ENCODE data around the gene PLCB3. TPM values are rescaled to one million over a fixed set of nuclear protein-coding genes. Genes with fewer than 3 reads are reported as not detected.

The PLCB3 gene
- total and polyA plus RNA-seq, 2 of the 13 experiments (the other 11 are each of a cell fraction or from before 2014, with no cell fraction given): 7.5 to 13.8 TPM

DNA sequence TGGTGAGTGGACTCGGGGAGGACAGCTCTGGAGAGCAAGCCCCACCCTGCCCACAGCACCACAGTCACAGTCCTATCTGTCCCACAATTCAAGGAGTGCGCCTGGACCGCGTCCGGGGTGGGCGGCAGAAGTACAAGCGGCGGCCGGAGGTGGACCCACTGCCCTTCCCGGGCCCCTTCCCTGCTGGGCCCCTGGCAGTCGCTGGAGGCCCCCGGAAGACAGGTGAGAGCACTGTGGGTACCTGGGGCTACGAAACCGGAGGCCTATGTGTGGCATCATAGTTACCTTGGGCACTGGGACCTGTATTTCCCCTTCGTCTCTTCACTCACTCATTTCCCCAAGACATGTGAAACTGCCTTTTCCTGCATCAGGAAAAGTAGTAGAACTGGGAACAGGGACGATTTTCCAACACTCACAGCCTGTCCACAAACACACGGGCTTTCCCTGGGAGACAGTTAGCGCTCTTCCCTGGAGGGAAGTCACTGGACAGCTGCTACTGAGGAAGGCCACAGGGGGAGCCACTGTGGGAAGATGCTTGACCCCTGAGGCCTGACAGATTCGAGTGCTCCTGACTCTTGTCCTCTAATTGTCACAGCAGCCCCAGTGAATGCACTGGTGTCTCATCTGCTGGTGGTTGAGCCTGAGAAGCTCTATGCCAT lies 62.9 kb downstream of the PLCB3 start (continued):
- TF ChIP-seq, protein P1, sequence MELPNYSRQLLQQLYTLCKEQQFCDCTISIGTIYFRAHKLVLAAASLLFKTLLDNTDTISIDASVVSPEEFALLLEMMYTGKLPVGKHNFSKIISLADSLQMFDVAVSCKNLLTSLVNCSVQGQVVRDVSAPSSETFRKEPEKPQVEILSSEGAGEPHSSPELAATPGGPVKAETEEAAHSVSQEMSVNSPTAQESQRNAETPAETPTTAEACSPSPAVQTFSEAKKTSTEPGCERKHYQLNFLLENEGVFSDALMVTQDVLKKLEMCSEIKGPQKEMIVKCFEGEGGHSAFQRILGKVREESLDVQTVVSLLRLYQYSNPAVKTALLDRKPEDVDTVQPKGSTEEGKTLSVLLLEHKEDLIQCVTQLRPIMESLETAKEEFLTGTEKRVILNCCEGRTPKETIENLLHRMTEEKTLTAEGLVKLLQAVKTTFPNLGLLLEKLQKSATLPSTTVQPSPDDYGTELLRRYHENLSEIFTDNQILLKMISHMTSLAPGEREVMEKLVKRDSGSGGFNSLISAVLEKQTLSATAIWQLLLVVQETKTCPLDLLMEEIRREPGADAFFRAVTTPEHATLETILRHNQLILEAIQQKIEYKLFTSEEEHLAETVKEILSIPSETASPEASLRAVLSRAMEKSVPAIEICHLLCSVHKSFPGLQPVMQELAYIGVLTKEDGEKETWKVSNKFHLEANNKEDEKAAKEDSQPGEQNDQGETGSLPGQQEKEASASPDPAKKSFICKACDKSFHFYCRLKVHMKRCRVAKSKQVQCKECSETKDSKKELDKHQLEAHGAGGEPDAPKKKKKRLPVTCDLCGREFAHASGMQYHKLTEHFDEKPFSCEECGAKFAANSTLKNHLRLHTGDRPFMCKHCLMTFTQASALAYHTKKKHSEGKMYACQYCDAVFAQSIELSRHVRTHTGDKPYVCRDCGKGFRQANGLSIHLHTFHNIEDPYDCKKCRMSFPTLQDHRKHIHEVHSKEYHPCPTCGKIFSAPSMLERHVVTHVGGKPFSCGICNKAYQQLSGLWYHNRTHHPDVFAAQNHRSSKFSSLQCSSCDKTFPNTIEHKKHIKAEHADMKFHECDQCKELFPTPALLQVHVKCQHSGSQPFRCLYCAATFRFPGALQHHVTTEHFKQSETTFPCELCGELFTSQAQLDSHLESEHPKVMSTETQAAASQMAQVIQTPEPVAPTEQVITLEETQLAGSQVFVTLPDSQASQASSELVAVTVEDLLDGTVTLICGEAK (IDR thresholded peaks at IDR 0.05): no peak
- TF ChIP-seq, protein P1 (CRISPR knock-in tag; IDR thresholded peaks at IDR 0.05): no peak
- TF ChIP-seq TEF (CRISPR knock-in tag; IDR thresholded peaks at IDR 0.05) (no peak), SYNCRIP (IDR thresholded peaks at IDR 0.05; ENCODE audit: insufficient read depth, low read depth, low read length) (no peak), MYC (CRISPR knock-in tag; IDR thresholded peaks at IDR 0.05; ENCODE audit: borderline replicate concordance) (peak; percentile 5; the same call in 1 of the 2 replicates), ZBTB26 (CRISPR knock-in tag; IDR thresholded peaks at IDR 0.05; ENCODE audit: borderline replicate concordance) (no peak), ZFY (CRISPR knock-in tag; IDR thresholded peaks at IDR 0.05) (no peak), ATM (IDR thresholded peaks at IDR 0.05; ENCODE audit: borderline replicate concordance) (no peak), HIVEP1 (CRISPR knock-in tag; IDR thresholded peaks at IDR 0.05) (no peak)
- TF ChIP-seq, protein P2, sequence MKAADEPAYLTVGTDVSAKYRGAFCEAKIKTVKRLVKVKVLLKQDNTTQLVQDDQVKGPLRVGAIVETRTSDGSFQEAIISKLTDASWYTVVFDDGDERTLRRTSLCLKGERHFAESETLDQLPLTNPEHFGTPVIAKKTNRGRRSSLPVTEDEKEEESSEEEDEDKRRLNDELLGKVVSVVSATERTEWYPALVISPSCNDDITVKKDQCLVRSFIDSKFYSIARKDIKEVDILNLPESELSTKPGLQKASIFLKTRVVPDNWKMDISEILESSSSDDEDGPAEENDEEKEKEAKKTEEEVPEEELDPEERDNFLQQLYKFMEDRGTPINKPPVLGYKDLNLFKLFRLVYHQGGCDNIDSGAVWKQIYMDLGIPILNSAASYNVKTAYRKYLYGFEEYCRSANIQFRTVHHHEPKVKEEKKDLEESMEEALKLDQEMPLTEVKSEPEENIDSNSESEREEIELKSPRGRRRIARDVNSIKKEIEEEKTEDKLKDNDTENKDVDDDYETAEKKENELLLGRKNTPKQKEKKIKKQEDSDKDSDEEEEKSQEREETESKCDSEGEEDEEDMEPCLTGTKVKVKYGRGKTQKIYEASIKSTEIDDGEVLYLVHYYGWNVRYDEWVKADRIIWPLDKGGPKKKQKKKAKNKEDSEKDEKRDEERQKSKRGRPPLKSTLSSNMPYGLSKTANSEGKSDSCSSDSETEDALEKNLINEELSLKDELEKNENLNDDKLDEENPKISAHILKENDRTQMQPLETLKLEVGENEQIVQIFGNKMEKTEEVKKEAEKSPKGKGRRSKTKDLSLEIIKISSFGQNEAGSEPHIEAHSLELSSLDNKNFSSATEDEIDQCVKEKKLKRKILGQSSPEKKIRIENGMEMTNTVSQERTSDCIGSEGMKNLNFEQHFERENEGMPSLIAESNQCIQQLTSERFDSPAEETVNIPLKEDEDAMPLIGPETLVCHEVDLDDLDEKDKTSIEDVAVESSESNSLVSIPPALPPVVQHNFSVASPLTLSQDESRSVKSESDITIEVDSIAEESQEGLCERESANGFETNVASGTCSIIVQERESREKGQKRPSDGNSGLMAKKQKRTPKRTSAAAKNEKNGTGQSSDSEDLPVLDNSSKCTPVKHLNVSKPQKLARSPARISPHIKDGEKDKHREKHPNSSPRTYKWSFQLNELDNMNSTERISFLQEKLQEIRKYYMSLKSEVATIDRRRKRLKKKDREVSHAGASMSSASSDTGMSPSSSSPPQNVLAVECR (CRISPR knock-in tag; IDR thresholded peaks at IDR 0.05; ENCODE audit: borderline replicate concordance): no peak
- TF ChIP-seq, protein P3, sequence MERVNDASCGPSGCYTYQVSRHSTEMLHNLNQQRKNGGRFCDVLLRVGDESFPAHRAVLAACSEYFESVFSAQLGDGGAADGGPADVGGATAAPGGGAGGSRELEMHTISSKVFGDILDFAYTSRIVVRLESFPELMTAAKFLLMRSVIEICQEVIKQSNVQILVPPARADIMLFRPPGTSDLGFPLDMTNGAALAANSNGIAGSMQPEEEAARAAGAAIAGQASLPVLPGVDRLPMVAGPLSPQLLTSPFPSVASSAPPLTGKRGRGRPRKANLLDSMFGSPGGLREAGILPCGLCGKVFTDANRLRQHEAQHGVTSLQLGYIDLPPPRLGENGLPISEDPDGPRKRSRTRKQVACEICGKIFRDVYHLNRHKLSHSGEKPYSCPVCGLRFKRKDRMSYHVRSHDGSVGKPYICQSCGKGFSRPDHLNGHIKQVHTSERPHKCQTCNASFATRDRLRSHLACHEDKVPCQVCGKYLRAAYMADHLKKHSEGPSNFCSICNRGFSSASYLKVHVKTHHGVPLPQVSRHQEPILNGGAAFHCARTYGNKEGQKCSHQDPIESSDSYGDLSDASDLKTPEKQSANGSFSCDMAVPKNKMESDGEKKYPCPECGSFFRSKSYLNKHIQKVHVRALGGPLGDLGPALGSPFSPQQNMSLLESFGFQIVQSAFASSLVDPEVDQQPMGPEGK (CRISPR knock-in tag; IDR thresholded peaks at IDR 0.05): no peak
